Tibial nerve (tissue), 4 donors: Measurements from ENCODE around the gene SLC25A34. TPM values are rescaled to one million over a fixed set of nuclear protein-coding genes. Genes with fewer than 3 reads are reported as not detected.
A peak's percentile ranks its signal among the peaks of the same experiment; 100 is the strongest.

ENCODE experiments used
- DNase-seq, 2 donors: peaks; one replicate each; pipeline ENCODE4 v3.0.0-alpha.2; 2019; ENCODE audit warnings: low spot score in 2 of 2
- H3K27ac ChIP-seq, 4 donors: fragments of 200-600 bp; sonication (generic) in 3 of 4; one replicate each; pipeline ENCODE4 v1.5.1; 2017 to 2019; ENCODE audit warnings: mild to moderate bottlenecking in 1 of 4
- H3K27me3 ChIP-seq, 2 donors: fragments of 200-600 bp; sonication (generic) in 1 of 2; one replicate each; pipeline versions ENCODE4 v1.5.1 to v1.6.0; 2017 to 2019
- H3K36me3 ChIP-seq, 3 donors: fragments of 200-600 bp; sonication (generic); one replicate each; pipeline ENCODE4 v1.5.1; 2018 to 2019
- H3K4me1 ChIP-seq, 4 donors: fragments of 200-600 bp; sonication (generic) in 3 of 4; one replicate each; pipeline ENCODE4 v1.5.1; 2017 to 2019
- H3K4me3 ChIP-seq, 4 donors: fragments of 200-600 bp; sonication (generic) in 3 of 4; one replicate each; pipeline ENCODE4 v1.5.1; 2017 to 2019; ENCODE audit warnings: mild to moderate bottlenecking in 1 of 4, moderate library complexity in 1 of 4
- H3K9me3 ChIP-seq, 4 donors: fragments of 200-600 bp; sonication (generic) in 3 of 4; one replicate each; pipeline ENCODE4 v1.5.1; 2017 to 2019
- EP300 ChIP-seq, 2 donors: sonication (generic); formaldehyde crosslinking; IDR thresholded peaks; one replicate each; pipeline ENCODE4 v1.6.1; 2017; ENCODE audit warnings: antibody characterized with exemption in 2 of 2, mild to moderate bottlenecking in 1 of 2
- POLR2A ChIP-seq, 2 donors: fragments of 450-650 bp; IDR thresholded peaks; one replicate each; pipeline ENCODE4 v1.6.1; 2017; ENCODE audit warnings: antibody characterized with exemption in 2 of 2, mild to moderate bottlenecking in 2 of 2, moderate library complexity in 2 of 2
- WGBS, 2 donors: methylation state at CpG; one replicate each; pipeline ENCODE4 v1.1.5; 2018; 5-methylcytosine and 5-hydroxymethylcytosine counted together
- total RNA-seq, 4 donors: library from RNA; depleted of rRNA; stranded (reverse); fragments of >200 nt; gene quantifications; one replicate each; pipeline ENCODE4 v1.1.0, GENCODE V29; 2016
- TF ChIP-seq, protein P1 (sequence below), 5 experiments: fragments of 200-600 bp in 3 of 5; fragments of 450-650 bp in 2 of 5; sonication (generic) in 3 of 5; IDR thresholded peaks; one replicate each; pipeline ENCODE4 v1.5.1; 2016 to 2019; ENCODE audit warnings: antibody characterized with exemption in 5 of 5, mild to moderate bottlenecking in 3 of 5, moderate library complexity in 2 of 5

The SLC25A34 gene
- total RNA-seq, 4 donors from 2014 or later = 2.8 to 23.7 (median 3.3) TPM

DNA sequence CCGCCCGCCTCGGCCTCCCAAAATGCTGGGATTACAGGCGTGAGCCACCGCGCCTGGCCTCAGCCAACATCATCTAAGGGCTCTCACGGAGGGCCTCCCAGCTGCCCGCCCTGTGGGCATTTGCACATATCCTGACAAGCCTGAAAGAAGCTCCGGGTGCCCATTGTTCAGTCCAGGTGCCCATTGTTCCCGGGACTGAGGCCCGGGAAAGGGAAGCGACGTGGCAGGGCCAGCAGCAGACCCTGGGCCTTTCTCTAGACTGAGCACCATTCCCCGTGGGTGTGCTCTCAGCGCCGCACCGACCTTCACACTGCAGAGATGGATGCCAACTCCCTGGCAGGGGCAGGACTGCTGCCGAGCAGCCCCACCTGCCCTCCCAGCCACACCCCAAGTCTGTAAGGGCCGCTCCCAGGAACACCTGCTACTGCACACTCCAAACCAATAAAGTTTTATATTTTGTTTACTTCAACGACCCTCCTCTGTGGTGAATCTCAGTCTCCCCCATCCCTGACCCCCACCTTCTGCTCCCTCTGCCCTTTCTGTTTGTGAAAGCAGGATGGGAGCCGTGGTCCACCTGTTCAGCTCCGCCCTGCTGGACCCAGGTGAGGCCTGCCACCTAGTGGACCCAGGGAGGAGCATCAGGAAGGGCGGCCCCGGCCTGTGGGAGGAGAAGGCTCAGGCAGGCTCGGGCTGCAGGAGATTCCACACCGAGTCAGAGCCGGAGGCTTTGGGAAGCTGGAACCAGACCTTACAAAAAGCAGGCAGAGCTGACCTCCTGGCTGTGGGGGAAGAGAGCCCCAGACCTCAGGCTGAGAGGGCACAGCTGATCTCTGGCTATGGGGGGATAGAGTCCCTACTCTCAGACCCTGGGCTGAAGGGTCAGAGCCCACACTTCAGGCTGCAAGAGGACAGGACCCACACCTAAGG is 5.1 kb downstream of the SLC25A34 start:
- peak overlapping the region in 1 of 4 donors; percentile 62 for H3K27ac ChIP-seq
- 54 to 56% methylated on average over 22 to 27 of the region's 27 CpGs for WGBS, 2 donors
- H3K4me3 ChIP-seq = no peak overlapping the region
- TF ChIP-seq POLR2A (IDR thresholded peaks at IDR 0.05) (no peak), EP300 (IDR thresholded peaks at IDR 0.05) (peak in 1 of 2 donors; percentile 34)
- TF ChIP-seq, protein P1, sequence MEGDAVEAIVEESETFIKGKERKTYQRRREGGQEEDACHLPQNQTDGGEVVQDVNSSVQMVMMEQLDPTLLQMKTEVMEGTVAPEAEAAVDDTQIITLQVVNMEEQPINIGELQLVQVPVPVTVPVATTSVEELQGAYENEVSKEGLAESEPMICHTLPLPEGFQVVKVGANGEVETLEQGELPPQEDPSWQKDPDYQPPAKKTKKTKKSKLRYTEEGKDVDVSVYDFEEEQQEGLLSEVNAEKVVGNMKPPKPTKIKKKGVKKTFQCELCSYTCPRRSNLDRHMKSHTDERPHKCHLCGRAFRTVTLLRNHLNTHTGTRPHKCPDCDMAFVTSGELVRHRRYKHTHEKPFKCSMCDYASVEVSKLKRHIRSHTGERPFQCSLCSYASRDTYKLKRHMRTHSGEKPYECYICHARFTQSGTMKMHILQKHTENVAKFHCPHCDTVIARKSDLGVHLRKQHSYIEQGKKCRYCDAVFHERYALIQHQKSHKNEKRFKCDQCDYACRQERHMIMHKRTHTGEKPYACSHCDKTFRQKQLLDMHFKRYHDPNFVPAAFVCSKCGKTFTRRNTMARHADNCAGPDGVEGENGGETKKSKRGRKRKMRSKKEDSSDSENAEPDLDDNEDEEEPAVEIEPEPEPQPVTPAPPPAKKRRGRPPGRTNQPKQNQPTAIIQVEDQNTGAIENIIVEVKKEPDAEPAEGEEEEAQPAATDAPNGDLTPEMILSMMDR (IDR thresholded peaks at IDR 0.05) = peak; percentile 72 to 83 (median 77)
- H3K27me3 ChIP-seq = no peaks in the 10 kb centered on the region
- peaks cover 0 to 29% (median 7%) of the 10 kb centered on the region in 4 donors for H3K4me1 ChIP-seq
- peaks cover 0 to 24% (median 0%) of the 10 kb centered on the region in 3 donors for H3K36me3 ChIP-seq
- DNase-seq = peak; percentile 49 to 51
- H3K9me3 ChIP-seq = no peaks in the 10 kb centered on the region

DNA sequence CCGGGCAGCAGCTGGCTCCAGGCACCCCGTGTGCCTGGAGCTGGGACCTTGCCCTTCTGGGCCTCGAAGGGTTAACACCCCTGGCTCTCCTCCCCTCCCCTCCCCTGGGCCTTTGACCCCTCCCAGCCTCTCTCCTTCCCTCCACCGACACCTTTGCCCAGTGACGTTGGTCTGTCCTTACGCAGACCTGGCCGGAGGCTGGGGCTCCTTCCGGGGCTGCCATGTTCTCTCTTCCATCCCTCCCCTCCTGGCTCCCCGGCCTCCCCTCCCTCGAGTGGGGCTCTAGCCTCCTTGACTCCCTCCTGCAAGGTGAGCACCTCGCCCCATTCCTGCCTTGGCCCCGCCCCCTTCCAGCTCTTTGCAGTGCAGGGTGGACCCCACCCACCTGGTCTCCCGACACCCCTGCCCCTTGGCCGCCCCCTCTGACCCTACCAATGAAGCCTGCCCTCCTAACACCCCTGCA is 6.3 kb downstream of the SLC25A34 start, which contains the start of gene TMEM82:
TMEM82 (plus strand) TSS at position 161 of the 463 bp plus-strand sequence; CDS start at position 222, 61 bp downstream.
- WGBS, 2 donors = 27 to 40% methylated on average over 14 of the region's 14 CpGs

DNA sequence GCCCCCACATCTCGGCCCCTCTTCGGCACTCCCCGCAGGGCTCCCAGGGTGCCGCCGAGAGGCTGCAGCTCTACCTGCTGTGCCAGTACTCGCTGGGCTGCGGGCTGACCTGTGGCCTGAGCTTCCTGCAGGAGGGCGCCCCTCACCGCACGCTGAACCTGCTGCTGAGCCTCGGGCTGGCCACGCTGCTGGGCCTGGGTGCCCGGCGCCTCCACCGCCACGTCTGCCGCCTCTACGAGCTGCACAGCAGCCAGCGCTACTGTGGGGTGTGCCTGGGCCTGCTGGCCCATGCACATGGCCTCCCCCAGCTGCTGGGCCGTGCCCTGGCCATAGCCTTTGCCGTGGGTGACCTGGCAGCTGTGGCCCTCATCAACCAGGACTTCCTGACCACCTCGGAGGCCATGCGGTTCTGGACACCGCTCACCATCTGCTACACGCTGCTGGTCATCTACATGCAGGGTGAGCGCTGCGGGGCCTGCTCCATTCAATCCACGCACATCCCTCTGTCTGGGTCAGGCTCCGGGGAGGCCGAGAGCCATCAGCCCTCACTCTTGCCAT is 8.1 kb downstream of the SLC25A34 start:
- DNase-seq = no peak
- no peaks in the 10 kb centered on the region for H3K9me3 ChIP-seq
- H3K4me3 ChIP-seq = no peak overlapping the region
- peaks cover 0 to 9% (median 0%) of the 10 kb centered on the region in 3 donors for H3K36me3 ChIP-seq
- no peak overlapping the region for H3K27ac ChIP-seq
- H3K4me1 ChIP-seq = peaks cover 0 to 10% (median 2%) of the 10 kb centered on the region in 4 donors
- 74 to 81% methylated on average over 10 to 25 of the region's 30 CpGs for whole genome bisulfite sequencing, 2 donors
- no peaks in the 10 kb centered on the region for H3K27me3 ChIP-seq
- TF ChIP-seq, protein P1 (IDR thresholded peaks at IDR 0.05) = no peak
- TF ChIP-seq EP300 (IDR thresholded peaks at IDR 0.05) = no peak
- no peak for TF ChIP-seq POLR2A (IDR thresholded peaks at IDR 0.05)

More for the DNA sequence above, 6.3 kb downstream of the SLC25A34 start, which contains the start of gene TMEM82:
- H3K36me3 ChIP-seq = peaks cover 0 to 24% (median 0%) of the 10 kb centered on the region in 3 donors
- DNase-seq = no peak
- H3K9me3 ChIP-seq = no peaks in the 10 kb centered on the region
- H3K4me1 ChIP-seq = peaks cover 0 to 18% (median 1%) of the 10 kb centered on the region in 4 donors
- no peak within 1 kb of the TSS for H3K4me3 ChIP-seq
- H3K27ac ChIP-seq = peak within 1 kb of the TSS in 1 of 4 donors; percentile 62
- no peaks in the 10 kb centered on the region for H3K27me3 ChIP-seq
- TF ChIP-seq POLR2A (IDR thresholded peaks at IDR 0.05) = no peak
- TF ChIP-seq, protein P1 (IDR thresholded peaks at IDR 0.05) = no peak
- no peak for TF ChIP-seq EP300 (IDR thresholded peaks at IDR 0.05)

DNA sequence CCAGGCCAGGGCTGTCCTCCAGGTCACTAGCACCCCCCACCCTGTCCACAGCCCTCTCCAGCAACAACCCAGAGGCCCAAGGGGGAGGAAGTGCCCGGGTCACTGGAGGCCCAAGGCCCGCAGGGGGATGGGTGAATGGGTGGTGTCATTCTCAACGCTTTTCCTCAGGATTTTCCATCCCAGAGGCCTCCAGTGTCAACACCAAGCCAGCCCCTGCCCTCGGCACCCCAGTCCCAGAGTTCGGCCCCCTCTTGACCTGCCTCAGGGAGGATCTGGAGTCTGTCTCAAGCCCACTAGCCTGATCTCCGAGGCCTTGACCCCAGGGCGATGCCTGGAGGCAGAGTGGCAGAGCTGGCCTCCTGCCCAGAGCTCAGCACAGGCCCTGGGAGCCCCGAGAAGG is 11.3 kb downstream of the SLC25A34 start:
- WGBS, 2 donors = 52 to 57% methylated on average over 8 of the region's 8 CpGs

More for the DNA sequence above, 11.3 kb downstream of the SLC25A34 start:
- DNase-seq = no peak
- no peak overlapping the region for H3K27ac ChIP-seq
- no peaks in the 10 kb centered on the region for H3K36me3 ChIP-seq
- H3K9me3 ChIP-seq = no peaks in the 10 kb centered on the region
- no peak overlapping the region for H3K4me3 ChIP-seq
- peaks cover 0 to 10% (median 8%) of the 10 kb centered on the region in 4 donors for H3K4me1 ChIP-seq
- no peaks in the 10 kb centered on the region for H3K27me3 ChIP-seq
- TF ChIP-seq POLR2A (IDR thresholded peaks at IDR 0.05) (no peak), EP300 (IDR thresholded peaks at IDR 0.05) (no peak)
- TF ChIP-seq, protein P1 (IDR thresholded peaks at IDR 0.05) = no peak
